Measurements from ENCODE around the gene HLA-DPB1. TPM values are rescaled to one million over a fixed set of nuclear protein-coding genes. Genes with fewer than 3 reads are reported as not detected.
"Not testable (repeated sequence)": the region's sequence is repeated elsewhere in the genome, so short reads cannot be mapped to it uniquely, and the experiment has no call there.

Gene HLA-DPB1
- polyA plus RNA-seq, 4 donors = 16.7 to 20.4 (median 17.2) TPM

DNA sequence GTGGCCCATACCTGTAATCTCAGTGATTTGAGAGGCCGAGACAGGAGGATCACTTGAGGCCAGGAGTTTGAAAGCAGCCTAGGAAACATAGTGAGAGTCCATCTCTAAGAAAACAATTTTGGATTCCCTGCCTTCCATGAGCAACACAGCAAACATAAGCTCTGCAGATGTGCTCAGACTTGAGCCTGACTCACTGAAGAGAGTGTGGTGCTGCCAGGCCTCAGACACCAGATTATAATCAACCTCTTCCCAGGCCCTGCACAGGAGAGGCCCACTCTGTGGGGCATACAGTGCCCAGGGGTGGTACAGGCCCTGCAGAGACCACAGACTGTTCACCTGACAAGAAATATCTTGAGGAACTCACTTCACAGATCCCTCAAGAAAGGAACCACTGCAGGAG is 19.9 kb downstream of the HLA-DPB1 start:
- DNase-seq (ENCODE audit: low read depth in 4 of 4, low spot score in 3 of 4) = no peak

DNA sequence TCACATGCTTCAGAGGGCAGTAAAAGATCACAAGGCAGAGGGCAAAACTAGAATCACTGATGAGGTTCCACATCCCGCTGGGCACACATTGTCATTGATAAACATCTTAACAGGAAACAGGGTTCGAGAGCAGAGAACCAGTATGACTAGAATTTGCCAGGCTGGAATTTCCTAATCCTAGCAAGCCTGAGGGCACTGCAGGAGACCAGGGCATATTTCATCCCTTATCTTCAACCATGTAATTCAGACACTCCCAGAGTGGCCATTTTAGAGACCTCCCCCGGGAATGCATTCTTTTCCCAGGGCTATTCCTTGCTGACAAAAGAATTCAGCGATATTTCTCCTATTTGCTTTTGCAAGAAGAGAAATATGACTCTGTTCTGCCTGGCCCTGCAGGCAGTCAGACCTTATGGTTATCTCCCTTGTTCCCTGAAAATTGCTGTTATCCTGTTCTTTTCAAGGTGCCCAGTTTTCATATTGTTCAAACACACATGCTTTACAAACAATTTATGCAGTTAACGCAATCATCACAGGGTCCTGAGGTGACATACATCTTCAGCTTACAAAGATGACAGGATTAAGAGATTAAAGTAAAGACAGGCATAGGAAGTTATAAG is 25.4 kb downstream of the HLA-DPB1 start:
- not testable (repeated sequence) for DNase-seq (ENCODE audit: low read depth in 4 of 4, low spot score in 3 of 4)

DNA sequence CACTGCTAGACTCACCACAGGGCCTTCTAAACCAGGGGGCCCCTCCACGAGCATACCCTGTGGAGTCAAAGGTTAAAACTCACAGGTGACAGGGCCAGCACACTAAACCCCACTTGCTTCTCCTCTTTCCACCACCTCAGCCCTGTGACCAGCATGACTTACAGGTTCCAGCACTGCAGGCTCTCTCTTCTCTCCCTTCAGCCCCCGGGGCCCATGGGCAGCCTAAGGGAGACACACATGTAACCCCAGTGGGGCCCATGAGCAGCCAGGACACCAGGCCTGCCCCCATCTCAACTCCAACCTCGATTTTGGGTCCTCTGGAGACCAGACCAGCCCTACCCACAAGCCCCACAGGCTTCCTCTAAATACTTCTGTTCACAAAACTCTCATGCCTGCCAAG is 28.0 kb downstream of the HLA-DPB1 start:
- DNase-seq (ENCODE audit: low read depth in 4 of 4, low spot score in 3 of 4) = no peak

DNA sequence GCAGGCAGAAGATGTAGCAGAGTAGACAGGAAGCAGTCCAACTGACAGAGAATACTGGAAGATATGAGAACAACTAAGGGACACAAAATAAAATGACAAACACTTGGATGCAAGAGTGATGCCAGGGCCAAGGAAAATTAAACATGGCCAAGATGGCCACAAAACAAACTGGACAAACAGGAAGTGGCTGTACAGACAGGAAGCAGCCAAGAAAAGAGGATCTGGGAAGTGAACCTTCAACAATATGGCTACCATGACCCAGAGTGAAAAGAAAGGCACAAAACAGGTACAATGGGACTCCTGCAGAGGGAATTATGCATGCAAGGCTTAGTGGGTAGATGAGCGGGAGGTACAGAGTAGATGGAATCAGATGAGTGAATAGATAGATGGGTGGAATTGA is 29.1 kb downstream of the HLA-DPB1 start:
- no peak for DNase-seq (ENCODE audit: low read depth in 4 of 4, low spot score in 3 of 4)

DNA sequence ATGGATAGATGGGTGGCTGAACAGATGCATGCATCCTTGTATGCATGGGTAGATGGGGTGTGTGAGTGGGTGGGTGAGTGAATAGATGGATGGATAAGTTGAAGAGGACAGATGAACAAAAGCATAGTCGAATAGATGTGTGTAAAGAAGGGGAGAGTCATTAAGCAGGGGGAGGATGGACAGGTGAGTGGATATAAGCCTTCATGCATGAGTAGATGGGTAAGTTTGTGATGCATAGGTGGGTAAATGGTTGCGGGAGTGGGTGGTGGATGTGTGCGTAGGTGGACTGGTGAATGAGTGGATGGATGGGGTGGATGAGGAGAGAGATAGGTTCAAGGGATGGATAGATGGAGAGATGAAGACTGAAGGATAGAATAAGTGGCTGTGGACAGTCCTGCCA is 29.6 kb downstream of the HLA-DPB1 start:
- no peak for DNase-seq (ENCODE audit: low read depth in 4 of 4, low spot score in 3 of 4)

DNA sequence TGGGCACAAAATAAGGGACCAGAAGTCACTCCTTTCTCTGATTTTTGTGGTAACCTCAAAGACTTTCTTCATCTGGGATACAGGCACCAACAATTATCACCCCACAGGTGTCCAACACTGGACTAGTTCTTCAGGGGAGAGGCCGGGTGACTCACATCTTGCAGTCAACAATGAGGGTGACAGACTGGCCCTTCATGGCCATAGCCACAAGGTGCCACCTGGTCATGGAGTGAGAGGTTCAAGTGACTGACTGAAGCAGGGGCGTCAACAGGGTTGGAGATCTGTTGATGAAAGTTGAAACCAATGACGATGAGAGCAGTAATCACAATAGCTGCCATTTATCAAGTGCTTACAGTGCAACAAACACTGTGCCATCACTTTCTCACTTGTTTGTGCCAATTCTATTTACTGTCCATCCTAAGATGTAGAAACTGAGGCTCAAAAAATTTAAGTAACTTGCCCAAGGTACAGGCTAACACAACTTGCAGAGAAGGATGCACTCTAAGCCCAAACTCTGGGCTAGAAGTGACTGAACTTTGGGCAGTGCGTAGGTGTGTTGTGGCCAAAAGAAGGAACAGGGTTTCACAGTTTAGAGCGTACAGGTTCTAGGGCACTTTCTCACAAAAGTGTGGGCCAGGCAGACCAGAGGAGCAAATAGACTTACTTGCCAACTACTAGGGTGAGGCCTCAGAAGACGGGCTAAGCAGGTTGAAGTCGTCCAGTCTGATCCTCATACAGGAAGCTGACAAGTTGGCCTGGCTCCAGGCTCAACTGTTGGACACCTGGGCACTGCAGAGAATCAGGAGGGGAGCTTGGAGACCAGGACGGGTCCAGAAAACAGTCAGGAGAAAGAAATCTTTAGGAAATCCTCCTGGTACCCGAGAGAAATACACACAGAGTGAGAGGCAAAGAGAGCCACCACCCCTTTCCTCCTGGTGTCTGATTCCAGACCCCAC is 30.4 kb downstream of the HLA-DPB1 start:
- no peak for DNase-seq (ENCODE audit: low read depth in 4 of 4, low spot score in 3 of 4)

DNA sequence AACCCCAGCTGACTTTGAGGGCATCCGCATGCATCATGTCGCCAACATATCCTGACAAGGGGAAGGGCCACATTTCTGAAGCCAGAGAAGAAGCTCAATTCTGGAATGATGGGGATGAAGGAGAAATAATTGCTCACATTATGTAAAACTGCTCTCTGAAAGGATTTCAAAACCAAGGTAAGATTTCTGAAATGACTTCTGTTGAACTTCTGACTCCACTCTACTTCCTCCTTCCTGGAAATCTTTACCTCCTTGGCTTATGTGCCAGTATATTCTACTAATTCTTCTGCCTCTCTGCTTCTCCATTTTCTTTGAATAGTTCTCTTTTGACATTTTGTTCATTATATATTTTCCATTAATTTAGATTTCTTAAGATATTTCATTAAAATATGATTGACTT is 31.9 kb downstream of the HLA-DPB1 start:
- DNase-seq (ENCODE audit: low read depth in 4 of 4, low spot score in 3 of 4) = no peak

DNA sequence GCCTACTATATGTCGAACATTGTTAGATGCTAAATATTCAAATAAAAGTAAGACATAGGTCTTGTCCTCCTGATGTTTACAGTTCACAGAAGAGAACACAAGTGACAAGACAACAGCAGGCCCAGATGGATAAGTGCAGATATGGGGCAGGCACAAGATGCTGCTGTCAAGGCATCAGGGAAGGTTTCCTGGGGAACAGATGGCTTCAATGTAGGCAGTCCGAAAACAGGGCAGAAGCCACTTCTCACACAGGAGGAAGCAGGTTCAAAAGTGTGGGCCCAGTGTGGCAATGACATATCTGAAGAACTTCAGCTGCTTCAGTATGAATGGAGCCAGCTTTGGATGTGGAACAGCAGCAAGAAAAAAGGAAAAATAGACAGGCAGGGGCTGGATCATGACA is 32.5 kb downstream of the HLA-DPB1 start:
- DNase-seq (ENCODE audit: low read depth in 4 of 4, low spot score in 3 of 4) = no peak

DNA sequence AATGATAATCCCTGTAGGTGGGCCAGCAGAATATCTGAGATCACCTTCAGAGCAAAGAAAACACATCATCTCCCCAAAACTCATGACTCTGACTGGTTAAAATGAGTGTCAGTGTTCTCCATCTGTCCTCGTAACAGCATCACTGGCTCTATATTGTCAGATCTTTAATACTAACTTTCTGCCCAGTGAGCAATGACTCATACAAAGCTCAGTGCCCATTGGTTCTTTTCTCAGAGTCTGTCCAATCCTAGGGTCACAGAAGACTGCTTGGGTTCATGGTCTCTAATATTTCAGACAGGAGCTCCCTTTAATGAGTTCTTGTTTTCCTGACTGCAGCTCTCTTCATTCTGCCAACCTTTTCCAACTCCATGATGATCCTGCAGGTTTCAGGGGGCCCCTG is 36.4 kb downstream of the HLA-DPB1 start:
- no peak for DNase-seq (ENCODE audit: low read depth in 4 of 4, low spot score in 3 of 4)

DNA sequence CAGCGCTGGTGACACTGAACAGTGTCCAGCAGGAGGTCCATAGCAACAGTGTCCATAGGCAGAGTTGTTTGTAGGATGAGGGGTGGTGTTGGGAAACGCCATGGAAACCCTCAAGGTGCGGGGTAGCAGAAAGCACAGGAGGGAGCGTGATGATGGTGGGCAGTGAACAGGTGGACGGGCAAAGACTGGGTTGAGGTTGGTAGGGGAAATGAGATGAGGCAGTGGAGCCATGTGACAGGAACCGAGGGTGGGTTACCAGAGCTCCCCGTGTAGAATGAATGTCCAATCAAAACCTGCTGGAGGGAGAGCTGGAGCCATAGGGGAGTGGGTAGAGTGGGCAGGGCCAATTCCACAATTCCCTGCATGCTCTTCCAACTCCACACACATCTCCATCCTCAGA is 38.0 kb downstream of the HLA-DPB1 start:
- DNase-seq (ENCODE audit: low read depth in 4 of 4, low spot score in 3 of 4) = no peak

DNA sequence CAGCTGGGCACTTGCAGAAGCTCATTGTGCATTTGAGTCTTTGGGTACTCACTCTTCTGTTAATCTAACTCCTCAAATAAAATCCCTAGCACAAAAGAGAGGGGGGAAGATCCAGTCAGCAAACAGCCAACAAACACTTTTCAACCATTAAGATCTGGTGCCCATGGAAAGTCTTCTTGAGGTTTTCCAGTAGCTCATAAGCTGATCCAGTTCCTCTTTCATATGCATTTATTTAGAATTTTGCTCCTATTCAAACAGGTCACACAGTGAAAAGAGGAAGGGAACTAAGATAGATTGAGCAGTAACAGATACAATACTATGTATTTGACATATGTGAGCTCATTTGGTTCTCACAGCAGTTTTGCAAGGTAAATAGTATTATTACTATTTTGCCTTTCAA is 38.6 kb downstream of the HLA-DPB1 start:
- DNase-seq (ENCODE audit: low read depth in 4 of 4, low spot score in 3 of 4) = no peak

DNA sequence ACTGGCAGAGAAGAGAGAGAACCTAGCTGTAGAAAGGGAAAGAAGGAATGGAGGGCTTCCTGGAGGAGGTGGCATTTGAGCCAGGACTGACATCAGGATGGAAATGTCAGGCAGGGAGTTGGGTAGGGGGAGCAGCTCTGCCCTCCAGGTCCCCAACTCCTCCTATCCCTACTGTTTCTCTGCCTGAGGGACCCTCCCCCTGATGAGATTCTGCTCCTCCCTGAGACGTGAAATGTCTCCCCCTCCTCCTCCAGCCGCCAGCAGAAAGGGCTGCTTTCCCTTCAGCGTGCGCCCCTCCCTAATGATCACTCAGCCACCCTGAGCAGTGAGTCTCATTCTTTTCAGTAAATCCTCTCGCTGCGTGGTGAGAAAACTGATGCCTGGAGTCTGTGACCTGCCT is 40.6 kb downstream of the HLA-DPB1 start:
- no peak for DNase-seq (ENCODE audit: low read depth in 4 of 4, low spot score in 3 of 4)

DNA sequence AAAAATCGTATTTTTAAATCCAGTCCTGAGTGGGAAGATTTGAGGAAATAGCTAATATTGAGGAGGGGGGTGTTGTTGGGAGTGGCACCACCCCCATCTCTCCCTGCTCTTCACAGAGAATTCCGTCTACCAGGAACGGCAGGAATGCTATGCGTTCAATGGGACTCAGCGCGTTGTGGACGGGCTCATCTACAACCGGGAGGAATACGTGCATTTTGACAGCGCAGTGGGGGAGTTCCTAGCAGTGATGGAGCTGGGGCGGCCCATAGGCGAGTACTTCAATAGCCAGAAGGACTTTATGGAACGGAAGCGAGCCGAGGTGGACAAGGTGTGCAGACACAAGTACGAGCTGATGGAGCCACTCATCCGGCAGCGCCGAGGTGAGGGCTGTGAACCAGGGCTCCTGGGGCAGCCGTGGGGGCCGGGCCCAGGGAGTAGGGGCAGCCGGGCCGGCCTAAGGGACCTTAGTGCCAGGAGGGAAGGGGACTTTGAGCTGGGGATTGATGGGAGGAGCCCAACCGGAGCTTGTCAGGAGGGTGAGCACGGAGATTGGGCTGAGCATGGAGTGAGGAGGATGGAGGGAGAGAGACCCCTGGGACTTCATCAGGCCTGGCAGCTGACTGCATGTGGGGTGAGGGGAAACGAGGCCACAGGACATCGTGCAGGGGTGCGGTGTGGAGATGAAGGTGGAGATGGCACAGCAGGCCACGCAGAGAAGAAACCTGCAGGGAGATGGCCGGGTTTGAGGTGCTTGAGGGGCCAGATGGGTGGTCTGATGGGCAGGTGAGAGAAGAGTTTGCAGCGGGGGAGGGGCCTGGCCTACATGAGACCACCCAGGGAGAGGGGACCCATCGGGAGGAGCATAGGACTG is 41.3 kb downstream of the HLA-DPB1 start:
- no peak for DNase-seq (ENCODE audit: low read depth in 4 of 4, low spot score in 3 of 4)

DNA sequence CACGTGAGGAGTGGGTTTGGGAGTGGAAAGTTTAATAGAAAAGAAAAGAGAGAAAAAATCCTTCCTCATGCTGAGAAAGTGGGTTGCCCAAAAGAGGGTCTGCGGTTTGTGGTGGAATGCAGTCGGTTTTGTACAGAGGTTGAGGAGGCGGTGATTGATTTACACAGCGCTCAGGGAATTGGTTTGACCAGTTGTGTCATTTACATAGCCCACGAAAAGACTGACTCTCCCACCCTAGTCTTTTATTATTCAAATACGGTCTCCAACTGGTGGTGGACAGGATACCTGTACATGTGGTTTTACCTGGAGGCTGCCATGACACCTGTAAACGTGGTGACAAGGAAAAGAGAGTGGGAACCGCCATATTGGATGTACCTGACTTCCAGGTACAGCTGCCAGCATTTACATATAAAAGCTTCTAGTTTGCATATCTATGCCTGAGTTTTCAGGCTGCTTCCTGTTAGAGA is 42.1 kb downstream of the HLA-DPB1 start:
- DNase-seq (ENCODE audit: low read depth in 4 of 4, low spot score in 3 of 4) = no peak

DNA sequence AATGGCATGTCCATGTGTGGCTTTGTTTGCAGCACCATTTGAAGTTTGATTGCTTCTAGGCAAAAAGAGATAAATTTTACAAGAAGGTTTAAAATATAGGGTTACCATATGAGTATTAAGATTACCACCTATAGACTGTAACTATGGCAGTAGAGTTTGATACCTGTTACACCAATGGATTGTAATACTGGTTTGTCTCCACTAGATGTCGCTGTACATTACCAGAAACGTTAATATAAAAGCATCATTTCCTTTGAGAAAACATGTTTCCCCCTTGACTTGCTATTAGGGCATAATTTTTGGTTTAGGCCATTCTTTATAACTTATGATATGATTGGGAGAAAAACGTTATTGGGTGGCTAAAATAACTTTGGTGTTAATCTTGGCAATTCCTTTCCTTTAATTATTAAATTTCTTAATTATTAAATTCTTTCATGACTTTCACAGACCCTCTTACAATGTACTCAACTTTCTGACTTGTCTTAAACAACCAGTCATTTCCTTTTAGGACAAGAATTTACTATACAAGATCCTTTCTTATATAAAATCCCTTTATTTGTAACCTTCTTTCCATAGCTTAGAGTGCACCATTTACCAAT is 42.8 kb downstream of the HLA-DPB1 start:
- no peak for DNase-seq (ENCODE audit: low read depth in 4 of 4, low spot score in 3 of 4)

DNA sequence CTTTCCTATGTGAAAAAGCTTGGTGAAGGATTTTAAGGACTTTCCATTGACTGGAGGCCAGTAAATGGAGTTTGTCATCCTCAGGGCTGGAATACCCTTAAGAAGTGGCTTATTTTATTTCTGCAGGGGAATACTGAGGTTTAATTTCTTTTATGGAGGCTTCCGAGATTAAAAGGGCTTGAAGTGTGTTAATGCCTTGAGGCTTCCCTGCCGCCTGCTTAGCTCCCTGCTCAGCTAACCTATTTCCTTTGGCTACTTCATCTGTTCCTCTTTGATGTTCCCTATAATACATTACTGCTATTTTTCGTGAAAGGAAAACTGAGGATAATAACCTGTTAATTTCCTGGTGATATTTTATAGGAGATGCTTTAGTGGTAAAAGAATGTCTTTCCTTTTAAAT is 44.2 kb downstream of the HLA-DPB1 start:
- no peak for DNase-seq (ENCODE audit: low read depth in 4 of 4, low spot score in 3 of 4)

DNA sequence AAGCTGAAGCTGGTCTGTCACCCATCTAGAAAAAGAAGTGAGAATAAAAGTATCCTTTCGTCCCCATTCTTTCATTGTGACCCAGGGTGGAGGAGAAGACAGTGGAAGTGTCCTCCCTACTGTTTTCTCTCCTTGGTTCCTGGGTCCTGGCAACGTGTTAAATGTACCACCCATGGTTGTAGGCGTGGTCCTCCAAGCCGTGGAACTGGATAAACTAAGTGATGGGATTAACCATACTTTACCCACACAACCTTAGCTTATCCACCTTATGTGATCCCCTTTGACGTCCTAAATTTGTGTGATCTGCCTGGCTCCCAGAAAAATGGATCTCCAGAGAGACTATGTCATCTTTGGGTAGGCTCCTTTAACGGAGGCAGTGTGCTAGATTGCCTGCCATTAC is 47.4 kb downstream of the HLA-DPB1 start:
- DNase-seq (ENCODE audit: low read depth in 4 of 4, low spot score in 3 of 4) = no peak

DNA sequence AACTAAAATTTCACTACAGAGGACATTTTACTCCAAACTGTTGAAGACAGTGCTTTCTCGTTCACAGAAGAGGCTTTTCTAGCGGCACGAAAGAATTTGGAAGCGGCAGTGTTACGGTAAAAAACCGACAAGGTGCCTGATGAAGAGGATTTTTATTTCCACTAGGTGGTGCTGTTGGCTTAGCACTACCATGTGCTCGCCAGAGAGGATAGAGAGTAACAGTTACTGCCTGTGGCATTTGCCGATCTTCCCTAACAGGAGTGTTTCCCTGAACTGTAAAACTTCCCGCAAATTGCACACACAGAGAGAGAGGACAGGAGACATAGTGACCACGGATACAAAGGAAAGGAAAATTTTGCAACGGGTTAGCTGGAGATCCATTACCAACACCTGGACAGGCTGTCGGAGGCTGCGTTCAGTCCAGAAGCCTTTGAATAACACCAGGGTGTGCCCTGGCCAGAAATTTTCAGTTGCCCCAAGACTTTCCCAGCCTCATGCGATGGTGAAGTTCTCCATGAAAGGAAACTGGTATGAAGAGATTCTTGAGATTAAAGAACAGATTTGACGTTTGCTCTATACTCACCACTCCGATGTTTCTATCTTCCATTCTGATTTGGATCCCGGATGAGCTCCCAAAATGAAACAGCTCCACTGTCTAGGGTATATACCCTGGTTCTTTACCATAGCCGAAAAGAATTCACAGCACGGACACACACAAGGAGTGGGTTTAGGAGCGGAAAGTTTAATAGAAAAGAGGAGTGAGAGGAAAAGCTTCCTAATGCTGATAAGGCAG is 48.1 kb downstream of the HLA-DPB1 start:
- DNase-seq (ENCODE audit: low read depth in 4 of 4, low spot score in 3 of 4) = no peak

DNA sequence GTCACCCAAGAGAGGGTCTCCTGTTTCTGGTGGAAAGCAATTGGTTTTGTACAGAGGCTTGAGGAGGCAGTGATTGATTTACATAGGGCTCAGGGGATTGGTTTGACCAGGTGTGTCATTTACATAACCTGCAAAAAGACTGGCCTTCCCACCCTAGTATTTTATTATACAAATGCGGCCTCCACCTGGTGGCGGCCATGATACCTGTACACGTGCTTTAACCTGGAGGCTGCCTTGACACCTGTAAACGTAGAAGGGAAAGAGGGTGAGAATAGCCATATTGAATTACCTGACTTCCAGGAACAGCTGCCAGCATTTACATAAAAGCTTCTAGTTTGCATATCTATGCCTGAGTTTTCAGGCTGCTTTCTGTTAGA is 48.7 kb downstream of the HLA-DPB1 start:
- DNase-seq (ENCODE audit: low read depth in 4 of 4, low spot score in 3 of 4) = no peak

DNA sequence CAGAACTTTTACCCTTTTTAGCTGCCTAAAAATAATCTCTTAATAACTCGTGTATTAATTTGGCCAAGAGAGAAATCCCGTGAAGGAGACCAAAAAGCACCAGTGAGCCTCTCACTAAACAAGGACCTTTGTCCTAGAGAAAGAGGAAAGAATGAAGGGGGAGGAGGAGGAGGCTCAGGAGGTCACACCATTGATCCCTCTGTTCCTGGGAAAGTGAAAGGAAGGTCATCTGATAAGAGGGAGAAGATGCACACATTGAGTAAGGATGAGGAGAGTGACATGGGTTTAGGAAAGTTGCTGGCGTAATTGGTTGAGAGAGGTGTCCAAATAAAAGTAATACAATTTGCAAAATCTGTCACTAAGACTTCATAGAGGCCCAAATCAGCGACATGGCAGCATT is 49.2 kb downstream of the HLA-DPB1 start:
- no peak for DNase-seq (ENCODE audit: low read depth in 4 of 4, low spot score in 3 of 4)

Measured in left renal pelvis (tissue), 4 donors.